OCI-LY7 (cell line): ENCODE data around the gene PLA2G10.

Experiments
- CTCF ChIP-seq: fragments of 200-600 bp; sonication (generic); conservative IDR thresholded peaks from 2 replicates; pipeline ENCODE4 v1.5.1; 2014; ENCODE audit warnings: mild to moderate bottlenecking, antibody characterized with exemption, low read length, moderate library complexity, mixed read lengths
- EZH2phosphoT487 ChIP-seq: fragments of 200-600 bp; sonication (generic); IDR thresholded peaks from 2 replicates; pipeline ENCODE4 v1.6.1; 2018; ENCODE audit warnings: low read depth, borderline replicate concordance, mild to moderate bottlenecking, mixed run types, antibody characterized with exemption, low read length, moderate library complexity, mixed read lengths

- TF ChIP-seq CTCF: no peak
- no peak for TF ChIP-seq EZH2phosphoT487
Measured at GRCh38 chr16:14649816-14650215, 44.3 kb downstream of the PLA2G10 start.
